Glutamatergic neuron (in vitro differentiated cells): ENCODE measurements around the gene EHF. TPM values are rescaled to one million over a fixed set of nuclear protein-coding genes. Genes with fewer than 3 reads are reported as not detected.

ENCODE experiments used
- DNase-seq: peaks from one replicate; pipeline ENCODE4 v3.0.0; 2022
- H3K27ac Mint-ChIP-seq: one replicate; pipeline ENCODE4 v1.8.0; 2020; ENCODE audit warnings: mild to moderate bottlenecking, mixed read lengths, inconsistent platforms; ENCODE audit not compliant: unreplicated experiment
- H3K27me3 Mint-ChIP-seq: one replicate; pipeline ENCODE4 v1.8.0; 2020; ENCODE audit warnings: mild to moderate bottlenecking, moderate library complexity, mixed read lengths, inconsistent platforms; ENCODE audit not compliant: unreplicated experiment
- H3K36me3 Mint-ChIP-seq: one replicate; pipeline ENCODE4 v1.8.0; 2020; ENCODE audit warnings: mild to moderate bottlenecking, mixed read lengths, inconsistent platforms; ENCODE audit not compliant: unreplicated experiment
- H3K4me1 Mint-ChIP-seq: one replicate; pipeline ENCODE4 v1.8.0; 2020; ENCODE audit warnings: mild to moderate bottlenecking, low read depth, mixed read lengths, inconsistent platforms; ENCODE audit not compliant: unreplicated experiment
- H3K4me3 Mint-ChIP-seq: one replicate; pipeline ENCODE4 v1.8.0; 2020; ENCODE audit warnings: mild to moderate bottlenecking, mixed read lengths, inconsistent platforms; ENCODE audit not compliant: unreplicated experiment
- H3K9me3 Mint-ChIP-seq: one replicate; pipeline ENCODE4 v1.8.0; 2020; ENCODE audit warnings: mild to moderate bottlenecking, moderate library complexity, mixed read lengths, inconsistent platforms; ENCODE audit not compliant: unreplicated experiment
- CTCF ChIP-seq: fragments of 200-600 bp; sonication (generic); IDR thresholded peaks from one replicate; pipeline ENCODE4 v1.5.0; 2021; ENCODE audit not compliant: partially characterized antibody, unreplicated experiment
- total RNA-seq: library from RNA; stranded (reverse); fragmentation: NEBNext Ultra II Directional; extraction: Animal tissue kit (Norgen Biotek cat#: 25700); gene quantifications from one replicate; pipeline ENCODE4 v1.2.1, GENCODE V29; 2021; ENCODE audit not compliant: unreplicated experiment

The EHF gene
- total RNA-seq, 1 donor from 2014 or later = not detected

- Mint-ChIP-seq H3K4me3 (no peak overlapping the region), H3K4me1 (no peaks in the 10 kb centered on the region), H3K27me3 (no peaks in the 10 kb centered on the region), H3K9me3 (no peaks in the 10 kb centered on the region), H3K36me3 (no peaks in the 10 kb centered on the region), H3K27ac (no peak overlapping the region)
- no peak for DNase-seq
- no peak for TF ChIP-seq CTCF
These were observed 12.7 kb downstream of the EHF start for GRCh38 chr11:34633640-34633989.

GRCh38 chr11:34633990-34634693, 13.2 kb downstream of the EHF start:
- no peaks in the 10 kb centered on the region for H3K27me3 Mint-ChIP-seq
- H3K9me3 Mint-ChIP-seq = no peaks in the 10 kb centered on the region
- H3K36me3 Mint-ChIP-seq = no peaks in the 10 kb centered on the region
- H3K4me1 Mint-ChIP-seq = no peaks in the 10 kb centered on the region
- no peak for TF ChIP-seq CTCF
- H3K4me3 Mint-ChIP-seq = no peak overlapping the region
- DNase-seq = no peak
- H3K27ac Mint-ChIP-seq = no peak overlapping the region

GRCh38 chr11:34634694-34635062, 13.8 kb downstream of the EHF start:
- no peak overlapping the region for H3K27ac Mint-ChIP-seq

GRCh38 chr11:34636127-34636526, 15.2 kb downstream of the EHF start:
- no peak for TF ChIP-seq CTCF
- Mint-ChIP-seq H3K27me3 (no peaks in the 10 kb centered on the region), H3K9me3 (no peaks in the 10 kb centered on the region), H3K27ac (no peak overlapping the region), H3K4me1 (no peaks in the 10 kb centered on the region), H3K4me3 (no peak overlapping the region), H3K36me3 (no peaks in the 10 kb centered on the region)
- DNase-seq = no peak

More at GRCh38 chr11:34634694-34635062, 13.8 kb downstream of the EHF start:
- no peaks in the 10 kb centered on the region for H3K4me1 Mint-ChIP-seq
- H3K36me3 Mint-ChIP-seq = no peaks in the 10 kb centered on the region
- no peak for DNase-seq
- no peaks in the 10 kb centered on the region for H3K27me3 Mint-ChIP-seq
- no peak for TF ChIP-seq CTCF
- no peaks in the 10 kb centered on the region for H3K9me3 Mint-ChIP-seq
- no peak overlapping the region for H3K4me3 Mint-ChIP-seq

GRCh38 chr11:34637303-34637702, 16.4 kb downstream of the EHF start:
- no peaks in the 10 kb centered on the region for H3K36me3 Mint-ChIP-seq
- no peaks in the 10 kb centered on the region for H3K4me1 Mint-ChIP-seq
- H3K9me3 Mint-ChIP-seq = no peaks in the 10 kb centered on the region
- H3K4me3 Mint-ChIP-seq = no peak overlapping the region
- H3K27ac Mint-ChIP-seq = no peak overlapping the region
- no peak for TF ChIP-seq CTCF
- no peaks in the 10 kb centered on the region for H3K27me3 Mint-ChIP-seq
- no peak for DNase-seq
